Measurements from ENCODE around the gene VEGFA. TPM values are rescaled to one million over a fixed set of nuclear protein-coding genes. Genes with fewer than 3 reads are reported as not detected.

The VEGFA gene
- total RNA-seq, 4 donors from 2014 or later: 81.0 to 247 (median 156) TPM

GRCh38 chr6:43821101-43821886 lies 51.3 kb downstream of the VEGFA start:
- DNase-seq: no peak
- TF ChIP-seq CTCF (IDR thresholded peaks at IDR 0.05) (no peak), POLR2A (IDR thresholded peaks at IDR 0.05) (no peak)

GRCh38 chr6:43823390-43823789 lies 53.4 kb downstream of the VEGFA start:
- H3K27ac ChIP-seq: no peak overlapping the region
- no peak overlapping the region for H3K4me3 ChIP-seq
- H3K27me3 ChIP-seq: no peaks in the 10 kb centered on the region
- H3K9me3 ChIP-seq: no peaks in the 10 kb centered on the region
- H3K36me3 ChIP-seq: no peaks in the 10 kb centered on the region
- no peaks in the 10 kb centered on the region for H3K4me1 ChIP-seq
- DNase-seq: no peak
- intact Hi-C loops (cut with DNase I; ENCODE audit: low total_unique reads): no loop called here
- no peak for TF ChIP-seq CTCF (IDR thresholded peaks at IDR 0.05)
- TF ChIP-seq POLR2A (IDR thresholded peaks at IDR 0.05): no peak

More at GRCh38 chr6:43821101-43821886, 51.3 kb downstream of the VEGFA start:
- intact Hi-C loops (cut with DNase I; ENCODE audit: low total_unique reads): no loop called here
- Histone ChIP-seq H3K36me3 (no peaks in the 10 kb centered on the region), H3K4me3 (no peak overlapping the region), H3K27me3 (no peaks in the 10 kb centered on the region), H3K4me1 (no peaks in the 10 kb centered on the region), H3K27ac (no peak overlapping the region), H3K9me3 (no peaks in the 10 kb centered on the region)

GRCh38 chr6:43823879-43824702 lies 54.1 kb downstream of the VEGFA start:
- Histone ChIP-seq H3K27me3 (no peaks in the 10 kb centered on the region), H3K4me1 (no peaks in the 10 kb centered on the region), H3K36me3 (no peaks in the 10 kb centered on the region), H3K27ac (no peak overlapping the region), H3K4me3 (no peak overlapping the region), H3K9me3 (no peaks in the 10 kb centered on the region)
- DNase-seq: no peak
- intact Hi-C loops (cut with DNase I; ENCODE audit: low total_unique reads): no loop called here
- TF ChIP-seq CTCF (IDR thresholded peaks at IDR 0.05) (no peak), POLR2A (IDR thresholded peaks at IDR 0.05) (no peak)

GRCh38 chr6:43824703-43825064 lies 54.7 kb downstream of the VEGFA start:
- no peak overlapping the region for H3K27ac ChIP-seq
- no peaks in the 10 kb centered on the region for H3K27me3 ChIP-seq
- no peak for DNase-seq
- intact Hi-C loops (cut with DNase I; ENCODE audit: low total_unique reads): no loop called here
- H3K4me3 ChIP-seq: no peak overlapping the region
- no peaks in the 10 kb centered on the region for H3K36me3 ChIP-seq
- H3K4me1 ChIP-seq: no peaks in the 10 kb centered on the region
- no peak for TF ChIP-seq POLR2A (IDR thresholded peaks at IDR 0.05)
- TF ChIP-seq CTCF (IDR thresholded peaks at IDR 0.05): no peak
- no peaks in the 10 kb centered on the region for H3K9me3 ChIP-seq
